HCT116 (cell line): ENCODE measurements around the gene RAB39A.

ENCODE experiments used
- CTCF ChIP-seq, 3 experiments: fragments of 200-600 bp in 1 of 3; sonication (generic) in 1 of 3; IDR thresholded peaks in 2 of 3; conservative IDR thresholded peaks in 1 of 3; 2 replicates each; pipeline ENCODE4 v1.5.1; 2012 to 2017; ENCODE audit warnings: low read depth in 2 of 3, low read length in 2 of 3, antibody characterized with exemption in 1 of 3, borderline replicate concordance in 1 of 3, control low read depth in 1 of 3, mild to moderate bottlenecking in 1 of 3, mixed read lengths in 1 of 3, mixed run types in 1 of 3, moderate library complexity in 1 of 3; ENCODE audit not compliant: insufficient read depth in 1 of 3
- JUND ChIP-seq: IDR thresholded peaks from 2 replicates; pipeline ENCODE4 v1.6.1; 2012
- POLR2A ChIP-seq: IDR thresholded peaks from 2 replicates; pipeline ENCODE4 v1.7.0; 2011; ENCODE audit warnings: borderline replicate concordance; ENCODE audit not compliant: insufficient read depth, insufficient read length; ENCODE audit errors: extremely low read depth
- POLR2AphosphoS5 ChIP-seq: IDR thresholded peaks from 2 replicates; pipeline ENCODE4 v1.6.1; 2011; ENCODE audit warnings: mild to moderate bottlenecking, low read depth, low read length, moderate library complexity
- SP1 ChIP-seq: IDR thresholded peaks from 2 replicates; pipeline ENCODE4 v1.6.1; 2012; ENCODE audit warnings: low read depth
- SRF ChIP-seq: IDR thresholded peaks from 2 replicates; pipeline ENCODE4 v1.6.1; 2012; ENCODE audit warnings: low read depth
- YY1 ChIP-seq: IDR thresholded peaks from 2 replicates; pipeline ENCODE4 v1.6.1; 2011; ENCODE audit warnings: low read length, low read depth, moderate library complexity, mild to moderate bottlenecking; ENCODE audit not compliant: insufficient replicate concordance; ENCODE audit errors: extremely low read depth

- TF ChIP-seq SP1 (no peak), JUND (no peak), CTCF (IDR thresholded peaks at IDR 0.05 in 2 of 3, conservative IDR thresholded peaks at IDR 0.05 in 1 of 3; ENCODE audit: borderline replicate concordance in 1 of 3, insufficient read depth in 1 of 3, low read depth in 2 of 3, low read length in 2 of 3) (no peak), YY1 (no peak), POLR2A (no peak), SRF (no peak), POLR2AphosphoS5 (no peak)
These were observed 20.0 kb upstream of the RAB39A start for GRCh38 chr11:107908211-107908610.
